Panc1 (cell line): ENCODE measurements around the gene SPECC1.

Experiments
- REST ChIP-seq, 2 experiments: IDR thresholded peaks; 2 replicates each; pipeline ENCODE4 v1.6.1; 2011 to 2012; ENCODE audit warnings: low read depth in 2 of 2, control low read depth in 1 of 2, low read length in 1 of 2, mild to moderate bottlenecking in 1 of 2, moderate library complexity in 1 of 2; ENCODE audit not compliant: insufficient read depth in 1 of 2
- TCF7L2 ChIP-seq: IDR thresholded peaks from 2 replicates; pipeline ENCODE4 v1.6.1; 2011; ENCODE audit warnings: mild to moderate bottlenecking, low read depth, low read length, inconsistent platforms
- TF ChIP-seq, protein P1 (sequence below): fragments of 450-650 bp; IDR thresholded peaks from 2 replicates; pipeline ENCODE4 v1.5.1; 2017; ENCODE audit warnings: mild to moderate bottlenecking

DNA sequence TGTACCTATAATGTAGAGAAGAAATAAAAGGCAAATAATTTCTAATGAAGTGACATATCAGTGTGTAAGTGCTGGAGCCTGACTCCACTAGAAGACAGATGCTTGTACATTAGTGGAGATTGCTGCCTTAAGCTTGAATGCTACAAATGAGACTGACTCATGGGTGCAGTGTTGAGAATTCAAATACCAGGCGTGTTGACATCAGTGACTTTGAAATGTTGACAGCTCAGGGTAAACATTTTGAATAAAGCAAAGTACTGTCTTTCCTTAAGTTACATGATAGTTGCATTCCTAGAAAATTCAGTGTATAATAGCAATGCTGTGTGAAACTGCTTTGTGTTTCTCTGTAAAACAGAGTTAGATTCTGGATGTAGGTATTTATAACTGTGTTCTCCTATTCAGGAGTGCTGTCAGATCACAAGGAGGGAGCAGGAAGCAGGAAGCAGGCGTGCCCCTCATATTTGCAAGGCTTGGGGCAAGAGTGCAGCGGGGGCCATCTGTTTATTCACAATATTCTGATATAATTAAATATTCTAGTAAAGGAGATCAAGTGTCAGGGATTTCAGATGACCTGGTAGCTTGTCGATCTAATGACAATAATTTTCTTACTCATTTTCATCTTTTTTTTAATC, 119.0 kb downstream of the SPECC1 start:
- TF ChIP-seq, protein P1, sequence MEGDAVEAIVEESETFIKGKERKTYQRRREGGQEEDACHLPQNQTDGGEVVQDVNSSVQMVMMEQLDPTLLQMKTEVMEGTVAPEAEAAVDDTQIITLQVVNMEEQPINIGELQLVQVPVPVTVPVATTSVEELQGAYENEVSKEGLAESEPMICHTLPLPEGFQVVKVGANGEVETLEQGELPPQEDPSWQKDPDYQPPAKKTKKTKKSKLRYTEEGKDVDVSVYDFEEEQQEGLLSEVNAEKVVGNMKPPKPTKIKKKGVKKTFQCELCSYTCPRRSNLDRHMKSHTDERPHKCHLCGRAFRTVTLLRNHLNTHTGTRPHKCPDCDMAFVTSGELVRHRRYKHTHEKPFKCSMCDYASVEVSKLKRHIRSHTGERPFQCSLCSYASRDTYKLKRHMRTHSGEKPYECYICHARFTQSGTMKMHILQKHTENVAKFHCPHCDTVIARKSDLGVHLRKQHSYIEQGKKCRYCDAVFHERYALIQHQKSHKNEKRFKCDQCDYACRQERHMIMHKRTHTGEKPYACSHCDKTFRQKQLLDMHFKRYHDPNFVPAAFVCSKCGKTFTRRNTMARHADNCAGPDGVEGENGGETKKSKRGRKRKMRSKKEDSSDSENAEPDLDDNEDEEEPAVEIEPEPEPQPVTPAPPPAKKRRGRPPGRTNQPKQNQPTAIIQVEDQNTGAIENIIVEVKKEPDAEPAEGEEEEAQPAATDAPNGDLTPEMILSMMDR: no peak
- TF ChIP-seq TCF7L2 (no peak), REST (IDR thresholded peaks at IDR 0.05; ENCODE audit: insufficient read depth in 1 of 2, low read depth in 2 of 2, low read length in 1 of 2) (no peak)
